Loucy (cell line): ENCODE data around the gene SAP30BP.

ENCODE experiments used
- H2AFZ ChIP-seq: fragments of 200-600 bp; sonication (generic); 2 replicates; pipeline ENCODE4 v1.6.0; 2016; ENCODE audit warnings: antibody characterized with exemption, mild to moderate bottlenecking, low read length, moderate library complexity
- H3F3A ChIP-seq: fragments of 200-600 bp; 2 replicates; pipeline ENCODE4 v1.6.0; 2016; ENCODE audit warnings: antibody characterized with exemption, low read depth, mild to moderate bottlenecking
- H3K27me3 ChIP-seq: fragments of 200-600 bp; sonication (generic); 2 replicates; pipeline ENCODE4 v1.6.1; 2014; ENCODE audit warnings: low read length, mild to moderate bottlenecking; ENCODE audit not compliant: insufficient read depth, poor library complexity, severe bottlenecking
- H3K36me3 ChIP-seq: fragments of 200-600 bp; sonication (generic); 2 replicates; pipeline ENCODE4 v1.6.1; 2016; ENCODE audit warnings: low read length; ENCODE audit not compliant: insufficient read depth
- H3K4me1 ChIP-seq: fragments of 200-600 bp; sonication (generic); 2 replicates; pipeline ENCODE4 v1.5.1; 2014; ENCODE audit warnings: low read length, mild to moderate bottlenecking; ENCODE audit not compliant: insufficient read depth, poor library complexity, severe bottlenecking
- H3K4me2 ChIP-seq: fragments of 200-600 bp; sonication (generic); 2 replicates; pipeline ENCODE4 v1.6.0; 2014; ENCODE audit warnings: antibody characterized with exemption, low read length, low read depth, mild to moderate bottlenecking; ENCODE audit not compliant: poor library complexity, severe bottlenecking
- H3K4me3 ChIP-seq: fragments of 200-600 bp; sonication (generic); 2 replicates; pipeline ENCODE4 v1.5.1; 2014; ENCODE audit warnings: low read length, mild to moderate bottlenecking, mixed read lengths; ENCODE audit not compliant: poor library complexity, severe bottlenecking
- H3K79me2 ChIP-seq: fragments of 200-600 bp; sonication (generic); 2 replicates; pipeline ENCODE4 v1.6.1; 2014; ENCODE audit warnings: low read length; ENCODE audit not compliant: insufficient read depth
- H3K9ac ChIP-seq: fragments of 200-600 bp; sonication (generic); 2 replicates; pipeline ENCODE4 v1.6.0; 2014; ENCODE audit warnings: mild to moderate bottlenecking, low read depth, low read length, moderate library complexity; ENCODE audit not compliant: poor library complexity, severe bottlenecking
- H3K9me2 ChIP-seq: fragments of 200-600 bp; sonication (generic); replicated peaks from 2 replicates; pipeline ENCODE4 v1.6.1; 2016; ENCODE audit warnings: low read depth, low read length, mixed read lengths
- H3K9me3 ChIP-seq: fragments of 200-600 bp; sonication (generic); 2 replicates; pipeline ENCODE4 v1.6.1; 2014; ENCODE audit warnings: mild to moderate bottlenecking, antibody characterized with exemption, low read length, low read depth; ENCODE audit not compliant: insufficient read depth
- H4K20me1 ChIP-seq: fragments of 200-600 bp; sonication (generic); 2 replicates; pipeline ENCODE4 v1.6.0; 2014; ENCODE audit warnings: antibody characterized with exemption, low read length, mild to moderate bottlenecking; ENCODE audit not compliant: insufficient read depth, poor library complexity, severe bottlenecking
- EZH2phosphoT487 ChIP-seq: fragments of 200-600 bp; IDR thresholded peaks from 2 replicates; pipeline ENCODE4 v1.6.1; 2018; ENCODE audit warnings: antibody characterized with exemption, mild to moderate bottlenecking, moderate library complexity, borderline replicate concordance
- TF ChIP-seq, protein P1 (sequence below): fragments of 200-600 bp; sonication (generic); conservative IDR thresholded peaks from 2 replicates; pipeline ENCODE4 v1.5.1; 2014; ENCODE audit warnings: mild to moderate bottlenecking, antibody characterized with exemption, low read length

The SAP30BP gene

DNA sequence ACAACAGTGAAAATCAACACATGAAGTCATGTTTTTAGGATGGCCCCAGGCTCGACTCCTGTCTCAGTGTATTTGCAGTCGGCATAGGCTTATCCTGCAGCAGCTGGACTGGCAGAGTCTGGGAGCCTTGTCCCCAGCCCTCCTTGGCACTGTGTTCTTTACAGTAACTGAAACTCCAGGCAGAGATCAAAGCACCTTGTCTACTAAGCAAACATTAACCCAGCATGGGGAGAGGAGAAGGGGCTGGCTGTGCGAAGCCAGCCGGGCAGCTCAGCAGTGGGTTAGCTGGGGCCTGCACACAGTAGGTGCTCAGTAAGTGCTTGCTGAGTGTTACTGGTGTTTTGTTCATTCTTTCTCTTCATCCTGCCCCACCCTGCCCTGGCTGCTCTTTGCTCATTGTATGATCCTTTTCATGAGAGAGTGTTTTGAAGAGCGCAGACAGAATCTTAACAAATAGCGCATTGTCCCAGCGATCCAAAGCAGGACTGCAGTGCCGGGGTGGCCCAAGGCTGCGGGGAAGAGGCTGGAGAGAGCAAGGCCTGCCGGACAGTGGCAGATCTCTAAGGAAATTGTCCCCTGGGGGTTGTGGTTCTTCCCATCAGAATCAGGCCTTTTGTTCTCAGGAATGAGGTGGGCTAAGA lies 30.6 kb downstream of the SAP30BP start:
- no peak overlapping the region for H3K4me3 ChIP-seq
- TF ChIP-seq, protein P1, sequence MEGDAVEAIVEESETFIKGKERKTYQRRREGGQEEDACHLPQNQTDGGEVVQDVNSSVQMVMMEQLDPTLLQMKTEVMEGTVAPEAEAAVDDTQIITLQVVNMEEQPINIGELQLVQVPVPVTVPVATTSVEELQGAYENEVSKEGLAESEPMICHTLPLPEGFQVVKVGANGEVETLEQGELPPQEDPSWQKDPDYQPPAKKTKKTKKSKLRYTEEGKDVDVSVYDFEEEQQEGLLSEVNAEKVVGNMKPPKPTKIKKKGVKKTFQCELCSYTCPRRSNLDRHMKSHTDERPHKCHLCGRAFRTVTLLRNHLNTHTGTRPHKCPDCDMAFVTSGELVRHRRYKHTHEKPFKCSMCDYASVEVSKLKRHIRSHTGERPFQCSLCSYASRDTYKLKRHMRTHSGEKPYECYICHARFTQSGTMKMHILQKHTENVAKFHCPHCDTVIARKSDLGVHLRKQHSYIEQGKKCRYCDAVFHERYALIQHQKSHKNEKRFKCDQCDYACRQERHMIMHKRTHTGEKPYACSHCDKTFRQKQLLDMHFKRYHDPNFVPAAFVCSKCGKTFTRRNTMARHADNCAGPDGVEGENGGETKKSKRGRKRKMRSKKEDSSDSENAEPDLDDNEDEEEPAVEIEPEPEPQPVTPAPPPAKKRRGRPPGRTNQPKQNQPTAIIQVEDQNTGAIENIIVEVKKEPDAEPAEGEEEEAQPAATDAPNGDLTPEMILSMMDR: no peak
- TF ChIP-seq EZH2phosphoT487: no peak
- peaks cover 4% of the 10 kb centered on the region for H4K20me1 ChIP-seq
- no peak overlapping the region for H3K9ac ChIP-seq
- H3K4me1 ChIP-seq: no peaks in the 10 kb centered on the region
- no peaks in the 10 kb centered on the region for H3K27me3 ChIP-seq
- H3K79me2 ChIP-seq: peaks cover 9% of the 10 kb centered on the region; the same call in 1 of the 2 replicates
- H3F3A ChIP-seq: no peaks in the 10 kb centered on the region
- no peak overlapping the region for H3K4me2 ChIP-seq
- no peak overlapping the region for H2AFZ ChIP-seq
- peaks cover 96% of the 10 kb centered on the region; the same call in 1 of the 2 replicates for H3K36me3 ChIP-seq
- no peaks in the 10 kb centered on the region for H3K9me2 ChIP-seq
- no peaks in the 10 kb centered on the region for H3K9me3 ChIP-seq

- TF ChIP-seq, protein P1: no peak
- no peak for TF ChIP-seq EZH2phosphoT487
- Histone ChIP-seq H3K9me3 (no peaks in the 10 kb centered on the region), H3K4me1 (no peaks in the 10 kb centered on the region), H3K4me3 (no peak overlapping the region), H3K4me2 (no peak overlapping the region), H3K9ac (no peak overlapping the region), H2AFZ (no peak overlapping the region), H3F3A (no peaks in the 10 kb centered on the region), H4K20me1 (peaks cover 4% of the 10 kb centered on the region), H3K27me3 (no peaks in the 10 kb centered on the region), H3K9me2 (no peaks in the 10 kb centered on the region), H3K79me2 (peaks cover under 1% of the 10 kb centered on the region; the same call in 1 of the 2 replicates), H3K36me3 (peaks cover 96% of the 10 kb centered on the region; the same call in 1 of the 2 replicates)
Observed at GRCh38 chr17:75698659-75699058, 31.5 kb downstream of the SAP30BP start.

GRCh38 chr17:75701288-75701687 lies 34.1 kb downstream of the SAP30BP start:
- Histone ChIP-seq H3K4me1 (no peaks in the 10 kb centered on the region), H3K27me3 (no peaks in the 10 kb centered on the region), H4K20me1 (peaks cover 4% of the 10 kb centered on the region), H3K79me2 (no peaks in the 10 kb centered on the region), H3F3A (no peaks in the 10 kb centered on the region), H3K9me3 (no peaks in the 10 kb centered on the region), H2AFZ (no peak overlapping the region), H3K4me3 (no peak overlapping the region), H3K36me3 (peaks cover 99% of the 10 kb centered on the region; the same call in 1 of the 2 replicates), H3K4me2 (no peak overlapping the region), H3K9me2 (no peaks in the 10 kb centered on the region), H3K9ac (no peak overlapping the region)
- TF ChIP-seq, protein P1: no peak
- no peak for TF ChIP-seq EZH2phosphoT487
